PC-9 (cell line): Measurements from ENCODE around the gene C3orf49.

Source experiments
- EZH2 ChIP-seq: fragments of 200-600 bp; sonication (generic); IDR thresholded peaks from 2 replicates; pipeline ENCODE4 v1.8.0; 2017; ENCODE audit warnings: antibody characterized with exemption, low read depth
- TF ChIP-seq, protein P1 (sequence below): fragments of 200-600 bp; sonication (generic); conservative IDR thresholded peaks from 2 replicates; pipeline ENCODE4 v1.6.1; 2017; ENCODE audit warnings: mixed run types, antibody characterized with exemption, mild to moderate bottlenecking, moderate library complexity

DNA sequence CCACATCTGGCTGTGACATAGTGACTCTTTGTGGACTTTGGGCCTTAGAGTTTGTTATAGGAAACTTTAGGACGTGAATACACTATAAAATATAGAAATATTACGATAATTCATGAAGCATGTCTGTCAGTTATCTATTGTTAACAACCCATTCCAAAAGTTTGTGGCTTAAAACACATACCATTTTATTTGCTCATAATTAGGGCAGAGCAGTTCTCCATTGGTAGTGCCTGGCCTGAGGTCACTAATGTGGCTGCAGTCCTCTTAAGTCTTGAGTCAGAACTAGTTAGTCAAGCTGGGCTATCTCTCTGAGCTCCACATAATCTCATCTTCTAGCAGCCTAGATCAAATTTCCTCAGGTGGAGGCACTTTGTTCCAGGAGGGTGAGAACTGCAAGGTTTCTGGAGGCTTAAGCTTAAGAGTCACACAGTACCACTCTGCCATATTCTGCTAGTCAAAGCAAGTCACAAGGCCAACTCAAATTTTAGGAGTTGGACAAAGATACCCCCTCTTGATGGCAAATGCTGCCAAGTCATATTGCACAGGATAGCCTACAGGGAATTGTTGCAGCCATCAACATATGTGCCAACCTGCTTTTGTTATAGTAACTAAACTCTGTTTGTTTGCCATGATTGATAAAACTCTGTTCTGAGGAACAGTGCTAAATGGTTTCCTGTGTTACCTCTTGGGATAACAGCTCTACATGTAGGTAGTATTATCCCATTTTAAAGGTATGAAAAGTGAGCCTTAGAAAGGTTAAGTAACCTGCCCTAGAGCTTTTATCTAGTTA is 53.2 kb downstream of the C3orf49 start:
- TF ChIP-seq, protein P1, sequence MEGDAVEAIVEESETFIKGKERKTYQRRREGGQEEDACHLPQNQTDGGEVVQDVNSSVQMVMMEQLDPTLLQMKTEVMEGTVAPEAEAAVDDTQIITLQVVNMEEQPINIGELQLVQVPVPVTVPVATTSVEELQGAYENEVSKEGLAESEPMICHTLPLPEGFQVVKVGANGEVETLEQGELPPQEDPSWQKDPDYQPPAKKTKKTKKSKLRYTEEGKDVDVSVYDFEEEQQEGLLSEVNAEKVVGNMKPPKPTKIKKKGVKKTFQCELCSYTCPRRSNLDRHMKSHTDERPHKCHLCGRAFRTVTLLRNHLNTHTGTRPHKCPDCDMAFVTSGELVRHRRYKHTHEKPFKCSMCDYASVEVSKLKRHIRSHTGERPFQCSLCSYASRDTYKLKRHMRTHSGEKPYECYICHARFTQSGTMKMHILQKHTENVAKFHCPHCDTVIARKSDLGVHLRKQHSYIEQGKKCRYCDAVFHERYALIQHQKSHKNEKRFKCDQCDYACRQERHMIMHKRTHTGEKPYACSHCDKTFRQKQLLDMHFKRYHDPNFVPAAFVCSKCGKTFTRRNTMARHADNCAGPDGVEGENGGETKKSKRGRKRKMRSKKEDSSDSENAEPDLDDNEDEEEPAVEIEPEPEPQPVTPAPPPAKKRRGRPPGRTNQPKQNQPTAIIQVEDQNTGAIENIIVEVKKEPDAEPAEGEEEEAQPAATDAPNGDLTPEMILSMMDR: no peak
- TF ChIP-seq EZH2: no peak
